Natural killer cell (primary cell): ENCODE results near the gene ATP1A4. TPM values are rescaled to one million over a fixed set of nuclear protein-coding genes. Genes with fewer than 3 reads are reported as not detected.

Experiments
- ATAC-seq, 3 donors: fragments of 150-1000 bp in 2 of 3; fragments of 200-7000 bp in 1 of 3; cut with Tn5 transposase; 1 replicate in 1 of 3; 2 replicates in 2 of 3; pipeline ENCODE4 v1.10.0; 2021; ENCODE audit warnings: mild to moderate bottlenecking in 2 of 3, moderate library complexity in 2 of 3
- DNase-seq, 2 donors: peaks; one replicate each; pipeline versions ENCODE4 v3.0.0 to v3.0.0-alpha.2; 2013 to 2021; ENCODE audit warnings: mixed read lengths in 1 of 2
- H3K27ac ChIP-seq: one replicate; pipeline ENCODE4 v1.5.1; 2013; ENCODE audit warnings: mild to moderate bottlenecking, low read length
- H3K27me3 ChIP-seq: one replicate; pipeline ENCODE4 v1.6.1; 2013; ENCODE audit warnings: low read length; ENCODE audit not compliant: control insufficient read depth, insufficient read depth
- H3K36me3 ChIP-seq: one replicate; pipeline ENCODE4 v1.6.1; 2013; ENCODE audit warnings: low read length; ENCODE audit not compliant: control insufficient read depth, insufficient read depth
- H3K4me1 ChIP-seq: one replicate; pipeline ENCODE4 v1.6.1; 2013; ENCODE audit warnings: low read length; ENCODE audit not compliant: control insufficient read depth, insufficient read depth
- H3K4me3 ChIP-seq: one replicate; pipeline ENCODE4 v1.5.1; 2013; ENCODE audit warnings: low read length
- H3K9me3 ChIP-seq: one replicate; pipeline ENCODE4 v1.6.1; 2013; ENCODE audit warnings: low read length; ENCODE audit not compliant: control insufficient read depth, insufficient read depth
- H3K27ac Mint-ChIP-seq, 2 donors: one replicate each; pipeline ENCODE4 v1.8.0; 2022; ENCODE audit warnings: mild to moderate bottlenecking in 2 of 2, mixed read lengths in 2 of 2, moderate library complexity in 1 of 2
- H3K27me3 Mint-ChIP-seq, 2 donors: one replicate each; pipeline ENCODE4 v1.8.0; 2022; ENCODE audit warnings: low read depth in 2 of 2, mixed read lengths in 2 of 2
- H3K36me3 Mint-ChIP-seq: one replicate; pipeline ENCODE4 v1.8.0; 2022; ENCODE audit warnings: mixed read lengths
- H3K4me1 Mint-ChIP-seq, 2 donors: one replicate each; pipeline ENCODE4 v1.8.0; 2022; ENCODE audit warnings: mixed read lengths in 2 of 2
- H3K4me3 Mint-ChIP-seq: one replicate; pipeline ENCODE4 v1.8.0; 2022; ENCODE audit warnings: mild to moderate bottlenecking, moderate library complexity, mixed read lengths
- H3K9me3 Mint-ChIP-seq, 2 donors: one replicate each; pipeline ENCODE4 v1.8.0; 2022; ENCODE audit warnings: mixed read lengths in 2 of 2
- CTCF ChIP-seq: fragments of 200-600 bp; IDR thresholded peaks from one replicate; pipeline ENCODE4 v1.8.0; 2022; ENCODE audit warnings: antibody characterized with exemption
- WGBS: methylation state at CpG from one replicate; pipeline ENCODE4 v1.1.7; 2013; ENCODE audit warnings: missing lambda C conversion rate; ENCODE audit not compliant: insufficient coverage; 5-methylcytosine and 5-hydroxymethylcytosine counted together
- intact Hi-C: fragments of 100-400 bp; cut with micrococcal nuclease; formaldehyde crosslinking; loops from one replicate; pipeline ENCODE4 v1.14.2; 2022
- total RNA-seq, 4 donors: library from RNA; stranded (reverse); fragments of 120-200 nt in 1 of 4; gene quantifications; one replicate each; pipeline versions ENCODE4 v1.2.3 to v1.2.4, GENCODE V29; 2013 to 2022

Gene ATP1A4
- total RNA-seq, 3 donors from 2014 or later (not counting 1 experiment from before 2014, with no cell fraction given): not detected

GRCh38 chr1:160209321-160210046, 58.1 kb downstream of the ATP1A4 start:
- Mint-ChIP-seq H3K9me3 (no peaks in the 10 kb centered on the region), H3K4me3 (no peak overlapping the region), H3K27ac (peak overlapping the region in 1 of 2 donors; percentile 61), H3K4me1 (peaks cover 15 to 35% of the 10 kb centered on the region in 2 donors), H3K27me3 (no peaks in the 10 kb centered on the region), H3K36me3 (no peaks in the 10 kb centered on the region)
- intact Hi-C loops: no loop called here
- Histone ChIP-seq H3K36me3 (peaks cover 39% of the 10 kb centered on the region), H3K9me3 (no peaks in the 10 kb centered on the region), H3K4me1 (peaks cover 15% of the 10 kb centered on the region), H3K27ac (no peak overlapping the region), H3K27me3 (no peaks in the 10 kb centered on the region), H3K4me3 (no peak overlapping the region)
- ATAC-seq (no peak), DNase-seq (no peak)
- TF ChIP-seq CTCF: no peak
- 82% methylated on average over 6 of the region's 7 CpGs for WGBS

GRCh38 chr1:160210561-160210960, 59.2 kb downstream of the ATP1A4 start:
- TF ChIP-seq CTCF: no peak
- no peaks in the 10 kb centered on the region for H3K27me3 Mint-ChIP-seq
- WGBS: 91% methylated on average over 2 of the region's 5 CpGs
- H3K4me1 Mint-ChIP-seq: peaks cover 13 to 31% of the 10 kb centered on the region in 2 donors
- H3K4me3 Mint-ChIP-seq: no peak overlapping the region
- H3K27ac ChIP-seq: no peak overlapping the region
- H3K4me1 ChIP-seq: peaks cover 9% of the 10 kb centered on the region
- H3K36me3 ChIP-seq: peaks cover 47% of the 10 kb centered on the region
- no peaks in the 10 kb centered on the region for H3K9me3 Mint-ChIP-seq
- no peak overlapping the region for H3K4me3 ChIP-seq
- intact Hi-C loops: no loop called here
- no peak overlapping the region for H3K27ac Mint-ChIP-seq
- ATAC-seq: no peak
- no peaks in the 10 kb centered on the region for H3K27me3 ChIP-seq
- no peaks in the 10 kb centered on the region for H3K9me3 ChIP-seq
- no peak for DNase-seq
- H3K36me3 Mint-ChIP-seq: peaks cover 5% of the 10 kb centered on the region

DNA sequence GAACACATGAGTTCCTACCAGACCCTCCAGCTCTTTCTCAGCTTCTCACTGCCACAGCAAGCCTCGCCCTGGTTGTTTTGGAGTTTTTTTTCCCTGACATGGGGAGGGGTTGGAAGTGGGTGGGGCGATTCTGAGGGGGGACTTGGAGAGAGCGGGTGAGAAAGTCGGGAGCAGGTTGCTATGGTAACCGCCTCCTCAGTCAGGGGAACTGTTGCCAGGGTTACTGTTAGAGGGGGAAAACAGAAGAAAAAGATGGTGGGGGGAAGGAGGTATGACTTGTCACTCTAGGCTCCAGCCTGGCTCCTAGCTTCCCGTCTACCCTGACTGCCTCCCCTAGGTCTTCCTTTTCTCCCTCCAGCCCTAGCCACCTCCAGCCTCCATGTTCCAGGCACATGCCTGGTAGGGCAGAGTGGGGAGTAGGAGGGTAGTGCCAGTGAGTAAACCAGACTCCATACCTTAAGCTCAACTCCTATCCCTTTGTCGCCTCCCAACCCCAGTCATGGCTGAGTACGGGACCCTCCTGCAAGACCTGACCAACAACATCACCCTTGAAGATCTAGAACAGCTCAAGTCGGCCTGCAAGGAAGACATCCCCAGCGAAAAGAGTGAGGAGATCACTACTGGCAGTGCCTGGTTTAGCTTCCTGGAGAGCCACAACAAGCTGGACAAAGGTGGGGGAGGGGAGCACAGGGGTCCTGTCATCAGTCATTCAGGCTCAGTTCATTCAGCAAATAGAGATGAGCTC, 59.8 kb downstream of the ATP1A4 start:
- Mint-ChIP-seq H3K4me3 (no peak overlapping the region), H3K27me3 (no peaks in the 10 kb centered on the region), H3K9me3 (no peaks in the 10 kb centered on the region), H3K4me1 (peaks cover 11 to 29% of the 10 kb centered on the region in 2 donors), H3K36me3 (peaks cover 10% of the 10 kb centered on the region), H3K27ac (peak overlapping the region in 1 of 2 donors; percentile 4)
- H3K27me3 ChIP-seq: no peaks in the 10 kb centered on the region
- DNase-seq (no peak), ATAC-seq (no peak)
- peaks cover 54% of the 10 kb centered on the region for H3K36me3 ChIP-seq
- intact Hi-C loops: no loop called here
- peaks cover 3% of the 10 kb centered on the region for H3K4me1 ChIP-seq
- WGBS: 92% methylated on average over 9 of the region's 10 CpGs
- H3K9me3 ChIP-seq: no peaks in the 10 kb centered on the region
- no peak for TF ChIP-seq CTCF
- no peak overlapping the region for H3K27ac ChIP-seq
- H3K4me3 ChIP-seq: no peak overlapping the region
